HepG2 (cell line): ENCODE measurements around the gene KSR1. TPM values are rescaled to one million over a fixed set of nuclear protein-coding genes. Genes with fewer than 3 reads are reported as not detected.

ENCODE experiments used
- EP300 ChIP-seq, 3 experiments: sonication (generic) in 1 of 3; formaldehyde crosslinking in 1 of 3; IDR thresholded peaks; 2 replicates each; pipeline versions ENCODE4 v1.5.1 to v1.6.1; 2011 to 2020; ENCODE audit warnings: low read depth in 2 of 3, low read length in 2 of 3, borderline replicate concordance in 1 of 3, improper control_type of control experiment in 1 of 3, mild to moderate bottlenecking in 1 of 3, missing genetic modification reagents in 1 of 3, moderate library complexity in 1 of 3
- FOXO1 ChIP-seq: sonication (generic); formaldehyde crosslinking; IDR thresholded peaks from 2 replicates; pipeline ENCODE4 v1.4.0; 2020; ENCODE audit warnings: missing genetic modification reagents
- GATAD2A ChIP-seq: IDR thresholded peaks from 2 replicates; pipeline ENCODE4 v1.6.1; 2016
- HNF4G ChIP-seq, 2 experiments: sonication (generic) in 1 of 2; formaldehyde crosslinking in 1 of 2; IDR thresholded peaks; 2 replicates each; pipeline versions ENCODE4 v1.4.0 to v1.6.1; 2011 to 2020; ENCODE audit warnings: borderline replicate concordance in 2 of 2, low read depth in 2 of 2, mild to moderate bottlenecking in 2 of 2, low read length in 1 of 2, missing genetic modification reagents in 1 of 2, moderate library complexity in 1 of 2
- HNRNPL ChIP-seq: fragments of 200-400 bp; formaldehyde crosslinking; IDR thresholded peaks from 2 replicates; pipeline ENCODE4 v1.6.1; 2017; ENCODE audit warnings: mild to moderate bottlenecking, low read depth, low read length
- MED1 ChIP-seq: sonication (generic); formaldehyde crosslinking; IDR thresholded peaks from 2 replicates; pipeline ENCODE4 v1.4.0; 2020; ENCODE audit warnings: missing genetic modification reagents
- MNT ChIP-seq: fragments of 450-650 bp; IDR thresholded peaks from 2 replicates; pipeline ENCODE4 v1.6.1; 2016
- MYC ChIP-seq: sonication (generic); formaldehyde crosslinking; IDR thresholded peaks from 2 replicates; pipeline ENCODE4 v1.9.0; 2021; ENCODE audit warnings: missing genetic modification reagents, borderline replicate concordance
- POLR2A ChIP-seq, 2 experiments: IDR thresholded peaks; 2 replicates each; pipeline ENCODE4 v1.6.1; 2011; ENCODE audit warnings: low read depth in 2 of 2, low read length in 2 of 2, mild to moderate bottlenecking in 1 of 2, moderate library complexity in 1 of 2; ENCODE audit not compliant: insufficient read depth in 1 of 2
- RAD21 ChIP-seq: fragments of 450-650 bp; formaldehyde crosslinking; IDR thresholded peaks from 2 replicates; pipeline ENCODE4 v1.5.0; 2020; ENCODE audit warnings: mild to moderate bottlenecking
- SMAD1 ChIP-seq: sonication (generic); formaldehyde crosslinking; IDR thresholded peaks from 2 replicates; pipeline ENCODE4 v1.4.0; 2020; ENCODE audit warnings: missing genetic modification reagents, low read depth, mild to moderate bottlenecking, borderline replicate concordance
- SOX13 ChIP-seq, 3 experiments: fragments of 450-650 bp in 1 of 3; sonication (generic) in 1 of 3; formaldehyde crosslinking in 1 of 3; IDR thresholded peaks in 2 of 3; conservative IDR thresholded peaks in 1 of 3; 2 replicates each; pipeline versions ENCODE4 v1.5.0 to v1.6.1; 2016 to 2020; ENCODE audit warnings: antibody characterized with exemption in 1 of 3, mild to moderate bottlenecking in 1 of 3, missing compliant biosample characterization in 1 of 3, missing genetic modification reagents in 1 of 3, moderate library complexity in 1 of 3
- SOX6 ChIP-seq, 2 experiments: fragments of 450-650 bp in 1 of 2; sonication (generic) in 1 of 2; formaldehyde crosslinking in 1 of 2; IDR thresholded peaks; 2 replicates each; pipeline versions ENCODE4 v1.4.0 to v1.6.1; 2017 to 2020; ENCODE audit warnings: antibody characterized with exemption in 1 of 2, mild to moderate bottlenecking in 1 of 2, missing genetic modification reagents in 1 of 2
- ZFAT ChIP-seq: sonication (generic); formaldehyde crosslinking; conservative IDR thresholded peaks from 2 replicates; pipeline ENCODE4 v1.8.1; 2023; ENCODE audit warnings: missing genetic modification reagents, inconsistent platforms
- ZNF160 ChIP-seq: sonication (generic); formaldehyde crosslinking; IDR thresholded peaks from 2 replicates; pipeline ENCODE4 v1.8.0; 2022; ENCODE audit warnings: mild to moderate bottlenecking, inconsistent platforms, missing genetic modification reagents
- ZNF230 ChIP-seq: sonication (generic); formaldehyde crosslinking; IDR thresholded peaks from 2 replicates; pipeline ENCODE4 v1.4.0; 2020; ENCODE audit warnings: mild to moderate bottlenecking, missing genetic modification reagents
- ZNF263 ChIP-seq: sonication (generic); formaldehyde crosslinking; IDR thresholded peaks from 2 replicates; pipeline ENCODE4 v1.4.0; 2020; ENCODE audit warnings: missing genetic modification reagents
- ZNF598 ChIP-seq: sonication (generic); formaldehyde crosslinking; IDR thresholded peaks from 2 replicates; pipeline ENCODE4 v1.5.1; 2020; ENCODE audit warnings: mild to moderate bottlenecking, missing genetic modification reagents, borderline replicate concordance
- ZNF768 ChIP-seq: sonication (generic); formaldehyde crosslinking; IDR thresholded peaks from 2 replicates; pipeline ENCODE4 v1.4.0; 2020; ENCODE audit warnings: missing genetic modification reagents
- ZSCAN31 ChIP-seq: sonication (generic); formaldehyde crosslinking; IDR thresholded peaks from 2 replicates; pipeline ENCODE4 v1.5.0; 2020; ENCODE audit warnings: low read depth, mild to moderate bottlenecking, missing genetic modification reagents
- polyA plus RNA-seq, 8 experiments: library from polyadenylated mRNA; depleted of rRNA in 3 of 8; stranded (reverse) in 7 of 8; unstranded in 1 of 8; fragments of >200 nt; fragmentation: Illumina TruSeq in 4 of 8; extraction: Trizol in 4 of 8; gene quantifications; 2 replicates each; pipeline versions ENCODE4 v1.2.1 to v1.2.3, GENCODE V29; 2011 to 2016; ENCODE audit warnings: low read depth in 4 of 8, missing spikeins in 1 of 8, mixed read lengths in 1 of 8; ENCODE audit not compliant: insufficient read depth in 1 of 8
- total RNA-seq, 5 experiments: library from RNA; depleted of rRNA; stranded (reverse); fragments of >200 nt; fragmentation: Illumina TruSeq; extraction: Trizol; gene quantifications; 2 replicates each; pipeline ENCODE4 v1.2.3, GENCODE V29; 2016; ENCODE audit warnings: low read depth in 1 of 5
- TF ChIP-seq, protein P1 (sequence below): sonication (generic); formaldehyde crosslinking; IDR thresholded peaks from 2 replicates; pipeline ENCODE4 v1.4.0; 2020; ENCODE audit warnings: missing genetic modification reagents, mild to moderate bottlenecking, borderline replicate concordance
- TF ChIP-seq, protein P2 (sequence below): sonication (generic); formaldehyde crosslinking; IDR thresholded peaks from 2 replicates; pipeline ENCODE4 v1.4.0; 2020; ENCODE audit warnings: missing genetic modification reagents

The KSR1 gene
- total and polyA plus RNA-seq, 2 of the 13 experiments (the other 11 are each of a cell fraction or from before 2014, with no cell fraction given) = 10.1 to 16.6 TPM

DNA sequence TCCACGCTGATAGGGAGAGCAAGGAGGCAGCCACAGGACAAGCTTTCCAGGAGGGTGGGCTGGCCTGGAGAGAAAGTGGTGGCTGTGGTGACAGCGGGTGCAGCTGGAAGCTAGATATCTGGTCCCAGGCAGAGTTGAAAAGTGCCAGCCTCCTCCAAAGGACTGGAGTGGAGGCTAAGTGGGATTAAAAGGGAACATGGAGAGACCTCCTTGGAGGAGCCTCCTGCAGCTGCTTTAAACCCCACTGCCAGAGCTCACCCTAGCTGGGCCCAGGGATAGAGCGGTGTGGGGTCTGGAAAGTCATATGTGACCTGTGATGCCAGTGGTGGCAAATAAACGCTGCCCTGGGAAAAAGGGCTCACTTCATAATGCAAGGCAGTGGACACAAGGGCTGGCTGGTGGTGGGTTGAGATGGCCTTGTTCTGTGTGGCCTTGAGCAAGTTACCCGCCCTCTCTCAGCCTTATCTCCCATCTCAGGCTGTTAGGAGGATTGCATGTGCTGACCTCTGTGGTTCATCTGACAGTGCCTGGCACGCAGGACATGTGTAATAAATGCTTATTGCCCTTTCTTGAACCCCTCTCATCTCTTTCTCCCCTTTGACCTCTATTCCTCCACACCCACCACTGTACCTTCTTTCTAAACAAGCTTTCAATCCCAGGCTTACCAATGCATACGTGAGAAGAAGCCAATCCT, 113.8 kb downstream of the KSR1 start (continued):
- TF ChIP-seq, protein P1, sequence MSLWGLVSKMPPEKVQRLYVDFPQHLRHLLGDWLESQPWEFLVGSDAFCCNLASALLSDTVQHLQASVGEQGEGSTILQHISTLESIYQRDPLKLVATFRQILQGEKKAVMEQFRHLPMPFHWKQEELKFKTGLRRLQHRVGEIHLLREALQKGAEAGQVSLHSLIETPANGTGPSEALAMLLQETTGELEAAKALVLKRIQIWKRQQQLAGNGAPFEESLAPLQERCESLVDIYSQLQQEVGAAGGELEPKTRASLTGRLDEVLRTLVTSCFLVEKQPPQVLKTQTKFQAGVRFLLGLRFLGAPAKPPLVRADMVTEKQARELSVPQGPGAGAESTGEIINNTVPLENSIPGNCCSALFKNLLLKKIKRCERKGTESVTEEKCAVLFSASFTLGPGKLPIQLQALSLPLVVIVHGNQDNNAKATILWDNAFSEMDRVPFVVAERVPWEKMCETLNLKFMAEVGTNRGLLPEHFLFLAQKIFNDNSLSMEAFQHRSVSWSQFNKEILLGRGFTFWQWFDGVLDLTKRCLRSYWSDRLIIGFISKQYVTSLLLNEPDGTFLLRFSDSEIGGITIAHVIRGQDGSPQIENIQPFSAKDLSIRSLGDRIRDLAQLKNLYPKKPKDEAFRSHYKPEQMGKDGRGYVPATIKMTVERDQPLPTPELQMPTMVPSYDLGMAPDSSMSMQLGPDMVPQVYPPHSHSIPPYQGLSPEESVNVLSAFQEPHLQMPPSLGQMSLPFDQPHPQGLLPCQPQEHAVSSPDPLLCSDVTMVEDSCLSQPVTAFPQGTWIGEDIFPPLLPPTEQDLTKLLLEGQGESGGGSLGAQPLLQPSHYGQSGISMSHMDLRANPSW (CRISPR knock-in tag) = no peak
- TF ChIP-seq ZNF768 (CRISPR knock-in tag) (peak; percentile 61; the same call in 1 of the 2 replicates), POLR2A (IDR thresholded peaks at IDR 0.05; ENCODE audit: insufficient read depth in 1 of 2, low read depth in 2 of 2, low read length in 2 of 2) (no peak), MYC (peak; percentile 34; the same call in 1 of the 2 replicates), ZNF160 (CRISPR knock-in tag) (no peak), ZNF263 (CRISPR knock-in tag) (peak; percentile 21; the same call in 1 of the 2 replicates), RAD21 (no peak), EP300 (IDR thresholded peaks at IDR 0.05; ENCODE audit: low read depth in 2 of 2, low read length in 2 of 2) (peak; percentile 27 to 66; a peak in 2 of 4 replicates), EP300 (CRISPR knock-in tag; IDR thresholded peaks at IDR 0.05; ENCODE audit: borderline replicate concordance) (no peak), HNRNPL (0 out of 2 replicates have a peak, but pooled peaks have one; percentile 20), ZFAT (CRISPR knock-in tag) (no peak), FOXO1 (CRISPR knock-in tag) (peak; percentile 39; the same call in 1 of the 2 replicates), ZSCAN31 (CRISPR knock-in tag) (peak; percentile 51; the same call in 1 of the 2 replicates), GATAD2A (CRISPR knock-in tag) (peak; percentile 81), HNF4G (IDR thresholded peaks at IDR 0.05; ENCODE audit: borderline replicate concordance, low read depth, low read length) (peak; percentile 20; the same call in 1 of the 2 replicates), HNF4G (CRISPR knock-in tag; IDR thresholded peaks at IDR 0.05; ENCODE audit: borderline replicate concordance, low read depth) (no peak), ZNF230 (CRISPR knock-in tag) (no peak), ZNF598 (CRISPR knock-in tag) (0 out of 2 replicates have a peak, but pooled peaks have one; percentile 41), SOX6 (IDR thresholded peaks at IDR 0.05) (no peak), SOX6 (CRISPR knock-in tag; IDR thresholded peaks at IDR 0.05) (peak; percentile 66; the same call in 1 of the 2 replicates), SMAD1 (CRISPR knock-in tag) (no peak), MNT (peak; percentile 12; the same call in 1 of the 2 replicates), SOX13 (IDR thresholded peaks at IDR 0.05) (no peak), SOX13 (CRISPR knock-in tag; conservative IDR thresholded peaks at IDR 0.05 in 1 of 2, IDR thresholded peaks at IDR 0.05 in 1 of 2) (peak in 1 of 2 experiments; percentile 82; a peak in 1 of 4 replicates), MED1 (CRISPR knock-in tag) (peak; percentile 30; the same call in 1 of the 2 replicates)
- TF ChIP-seq, protein P2, sequence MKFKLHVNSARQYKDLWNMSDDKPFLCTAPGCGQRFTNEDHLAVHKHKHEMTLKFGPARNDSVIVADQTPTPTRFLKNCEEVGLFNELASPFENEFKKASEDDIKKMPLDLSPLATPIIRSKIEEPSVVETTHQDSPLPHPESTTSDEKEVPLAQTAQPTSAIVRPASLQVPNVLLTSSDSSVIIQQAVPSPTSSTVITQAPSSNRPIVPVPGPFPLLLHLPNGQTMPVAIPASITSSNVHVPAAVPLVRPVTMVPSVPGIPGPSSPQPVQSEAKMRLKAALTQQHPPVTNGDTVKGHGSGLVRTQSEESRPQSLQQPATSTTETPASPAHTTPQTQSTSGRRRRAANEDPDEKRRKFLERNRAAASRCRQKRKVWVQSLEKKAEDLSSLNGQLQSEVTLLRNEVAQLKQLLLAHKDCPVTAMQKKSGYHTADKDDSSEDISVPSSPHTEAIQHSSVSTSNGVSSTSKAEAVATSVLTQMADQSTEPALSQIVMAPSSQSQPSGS (CRISPR knock-in tag) = peak; percentile 48; the same call in 1 of the 2 replicates
